Progenitor cell of endocrine pancreas (in vitro differentiated cells): ENCODE measurements around the gene DRICH1. TPM values are rescaled to one million over a fixed set of nuclear protein-coding genes. Genes with fewer than 3 reads are reported as not detected.
"Not testable (repeated sequence)": the region's sequence is repeated elsewhere in the genome, so short reads cannot be mapped to it uniquely, and the experiment has no call there.

ENCODE experiments used
- DNase-seq: peaks from one replicate; pipeline ENCODE4 v3.0.0; 2021; ENCODE audit warnings: low spot score; ENCODE audit not compliant: unreplicated experiment
- H3K27ac Mint-ChIP-seq: 2 replicates; pipeline ENCODE4 v1.8.0; 2021; ENCODE audit warnings: mild to moderate bottlenecking, moderate library complexity, mixed read lengths
- H3K27me3 Mint-ChIP-seq: 2 replicates; pipeline ENCODE4 v1.8.0; 2021; ENCODE audit warnings: mixed read lengths
- H3K36me3 Mint-ChIP-seq: 2 replicates; pipeline ENCODE4 v1.8.0; 2022; ENCODE audit warnings: mixed read lengths; ENCODE audit not compliant: insufficient read depth
- H3K4me1 Mint-ChIP-seq: 2 replicates; pipeline ENCODE4 v1.8.0; 2021; ENCODE audit warnings: low read depth, mixed read lengths
- H3K4me3 Mint-ChIP-seq: 2 replicates; pipeline ENCODE4 v1.8.0; 2021; ENCODE audit warnings: low read depth, mild to moderate bottlenecking, moderate library complexity, mixed read lengths
- H3K9me3 Mint-ChIP-seq: 2 replicates; pipeline ENCODE4 v1.8.0; 2021; ENCODE audit warnings: low read depth, mixed read lengths
- CTCF ChIP-seq: fragments of 200-600 bp; sonication (generic); IDR thresholded peaks from one replicate; pipeline ENCODE4 v1.5.0; 2021; ENCODE audit warnings: antibody characterized with exemption, mild to moderate bottlenecking; ENCODE audit not compliant: unreplicated experiment
- total RNA-seq: library from RNA; stranded (reverse); gene quantifications from 2 replicates; pipeline ENCODE4 v1.2.1, GENCODE V29; 2021

The DRICH1 gene
- total RNA-seq, 1 donor from 2014 or later = 8.6 TPM

DNA sequence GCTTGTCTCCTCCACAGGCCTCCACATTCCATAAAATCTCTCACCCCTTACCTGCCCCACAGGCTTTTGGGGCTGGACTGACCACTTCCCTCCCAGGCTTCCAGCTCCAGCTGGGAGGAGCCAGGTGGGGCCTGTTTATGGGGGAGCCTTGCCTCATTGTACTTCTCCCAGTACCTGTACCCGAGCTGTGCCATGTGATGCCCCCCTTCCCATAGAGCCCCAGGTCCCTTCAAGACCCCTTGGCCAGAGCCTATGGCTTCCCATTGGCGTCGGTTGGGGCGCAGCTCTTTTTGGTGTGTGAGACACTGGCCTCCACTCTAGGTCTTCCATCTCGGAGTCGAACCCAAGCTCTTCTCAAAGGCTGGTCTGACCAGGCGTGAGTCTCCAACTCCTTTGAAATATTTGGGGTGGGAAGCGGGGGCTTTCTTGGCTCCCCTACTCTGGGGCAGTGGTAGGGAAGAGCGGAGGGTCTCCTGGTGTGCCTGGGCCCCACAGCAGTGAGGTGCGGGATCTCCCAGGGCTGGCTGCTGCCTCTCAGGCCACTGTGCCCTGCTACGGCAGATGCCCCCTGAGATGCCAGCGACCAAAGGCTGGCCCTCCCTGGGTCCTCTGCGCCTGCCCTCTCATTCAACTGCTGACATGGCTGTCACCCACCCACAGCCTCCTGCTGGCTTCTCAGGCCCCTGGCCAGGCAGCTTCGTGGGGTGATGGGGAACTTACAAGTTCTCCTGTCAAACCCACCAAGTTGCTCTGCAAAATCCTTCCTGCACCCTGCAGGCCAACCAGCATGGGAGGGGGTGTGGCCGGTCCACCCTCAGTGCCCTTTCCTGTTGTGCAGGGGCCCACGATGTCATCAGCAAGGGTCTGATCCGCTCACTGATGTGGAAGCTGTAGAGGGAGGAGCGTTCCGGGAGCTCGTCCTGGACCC lies 25.7 kb downstream of the DRICH1 start:
- no peak for TF ChIP-seq CTCF
- no peak for DNase-seq
- Mint-ChIP-seq H3K27me3 (peaks cover 7% of the 10 kb centered on the region), H3K27ac (no peak overlapping the region), H3K9me3 (no peaks in the 10 kb centered on the region), H3K4me1 (peaks cover 2% of the 10 kb centered on the region), H3K36me3 (peaks cover 7% of the 10 kb centered on the region), H3K4me3 (no peak overlapping the region)

GRCh38 chr22:23604939-23605712 lies 27.0 kb downstream of the DRICH1 start:
- Mint-ChIP-seq H3K9me3 (no peaks in the 10 kb centered on the region), H3K4me1 (peaks cover 4% of the 10 kb centered on the region), H3K36me3 (no peaks in the 10 kb centered on the region), H3K27me3 (peaks cover 7% of the 10 kb centered on the region), H3K4me3 (no peak overlapping the region), H3K27ac (no peak overlapping the region)
- no peak for TF ChIP-seq CTCF
- DNase-seq = no peak

DNA sequence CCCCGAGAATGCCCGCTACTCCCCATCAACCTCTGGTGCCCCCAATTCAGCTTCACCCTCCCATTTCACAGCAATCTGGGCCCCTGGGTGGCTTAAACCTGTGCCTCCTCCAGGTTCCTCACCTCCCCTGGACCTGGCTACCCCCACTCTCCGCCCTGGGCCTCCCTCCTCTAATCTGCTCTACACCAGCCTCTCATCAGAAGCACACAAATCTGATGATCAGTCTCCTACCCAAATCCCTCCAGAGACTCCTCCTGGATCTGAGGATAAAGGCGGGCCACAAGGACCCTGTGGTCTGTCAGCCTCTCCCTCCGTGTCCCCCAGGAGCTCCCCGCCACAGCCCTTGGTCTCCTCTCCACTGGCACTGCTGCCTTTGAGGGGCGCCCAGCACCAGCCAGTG lies 28.9 kb downstream of the DRICH1 start:
- Mint-ChIP-seq H3K27me3 (peaks cover 7% of the 10 kb centered on the region), H3K4me3 (no peak overlapping the region), H3K4me1 (peaks cover 4% of the 10 kb centered on the region), H3K27ac (peak overlapping the region; percentile 67), H3K9me3 (no peaks in the 10 kb centered on the region), H3K36me3 (no peaks in the 10 kb centered on the region)
- DNase-seq = no peak
- TF ChIP-seq CTCF = no peak

- no peak overlapping the region for H3K27ac Mint-ChIP-seq
- peaks cover 12% of the 10 kb centered on the region for H3K4me1 Mint-ChIP-seq
- H3K4me3 Mint-ChIP-seq = no peak overlapping the region
- TF ChIP-seq CTCF = no peak
- DNase-seq = no peak
- no peaks in the 10 kb centered on the region for H3K9me3 Mint-ChIP-seq
- no peaks in the 10 kb centered on the region for H3K36me3 Mint-ChIP-seq
- H3K27me3 Mint-ChIP-seq = peaks cover 6% of the 10 kb centered on the region
Measured at GRCh38 chr22:23598805-23599518, 33.2 kb downstream of the DRICH1 start.

DNA sequence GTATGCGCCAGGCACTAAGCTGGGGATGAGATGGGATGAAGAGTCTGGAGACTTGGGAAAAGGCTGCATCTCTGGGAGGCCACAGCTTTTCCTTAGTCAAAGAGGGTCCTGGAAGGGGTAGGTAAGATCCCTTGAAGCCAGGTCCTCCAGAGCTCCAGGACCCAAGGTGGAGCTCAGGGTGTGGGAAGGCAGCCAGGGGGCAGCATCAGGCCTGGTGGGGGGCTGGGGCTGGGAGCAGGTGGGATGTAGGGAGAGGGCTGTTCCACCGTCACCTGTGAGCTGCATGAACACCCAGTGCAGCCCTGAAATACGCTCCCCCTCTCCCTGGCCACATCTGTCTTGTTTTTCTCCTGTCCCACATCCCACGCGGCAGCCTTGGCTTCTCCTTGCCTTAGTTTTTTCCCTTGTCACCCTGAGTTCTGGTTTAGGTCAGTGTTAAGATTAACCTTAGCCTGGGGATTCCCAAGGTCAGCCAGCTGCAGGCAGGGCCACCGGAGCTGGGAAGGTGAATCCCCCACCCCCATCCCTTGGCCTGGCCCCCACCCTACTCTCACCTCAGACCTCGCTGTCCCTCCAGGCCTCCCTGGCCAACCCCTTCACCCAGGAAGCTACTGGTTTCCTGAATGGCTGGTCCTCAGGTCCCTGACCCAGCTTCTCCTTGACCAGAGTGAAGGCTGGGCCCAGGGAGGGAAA lies 34.4 kb downstream of the DRICH1 start:
- H3K27me3 Mint-ChIP-seq, H3K4me3 Mint-ChIP-seq, DNase-seq, H3K9me3 Mint-ChIP-seq, H3K27ac Mint-ChIP-seq, H3K36me3 Mint-ChIP-seq: not testable (repeated sequence)
- peaks cover 12% of the 10 kb centered on the region for H3K4me1 Mint-ChIP-seq

DNA sequence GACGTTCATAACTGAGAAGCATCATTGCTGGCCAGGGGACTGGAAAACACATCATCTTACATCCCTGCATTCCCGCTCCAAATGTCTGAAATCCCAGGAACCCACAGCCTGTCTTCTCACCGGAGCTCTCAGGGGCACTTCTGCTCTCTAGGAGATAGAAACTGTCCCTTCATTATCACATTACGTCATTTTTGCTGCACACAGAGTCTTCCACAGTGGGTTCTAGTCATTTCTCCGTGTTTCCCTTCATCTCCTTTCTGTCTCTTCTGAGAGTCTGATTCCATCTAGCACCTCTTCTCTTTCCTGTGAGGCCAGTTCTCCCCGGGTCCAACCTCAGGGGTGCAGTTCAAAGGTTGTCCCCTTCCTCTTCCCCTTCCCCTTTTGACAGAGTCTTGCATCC lies 36.2 kb downstream of the DRICH1 start:
- H3K27me3 Mint-ChIP-seq, DNase-seq: not testable (repeated sequence)

More for the DNA sequence above, 36.2 kb downstream of the DRICH1 start:
- not testable (repeated sequence) for H3K27ac Mint-ChIP-seq, H3K4me3 Mint-ChIP-seq, H3K36me3 Mint-ChIP-seq, H3K9me3 Mint-ChIP-seq
- H3K4me1 Mint-ChIP-seq = peaks cover 19% of the 10 kb centered on the region
